Uterus (tissue), 2 donors: ENCODE results near the gene ARHGAP27.
"Not testable (repeated sequence)": the region's sequence is repeated elsewhere in the genome, so short reads cannot be mapped to it uniquely, and the experiment has no call there.

Source experiments
- POLR2A ChIP-seq, 2 donors: fragments of 450-650 bp; IDR thresholded peaks; one replicate each; pipeline ENCODE4 v1.6.1; 2016; ENCODE audit warnings: antibody characterized with exemption in 2 of 2, mild to moderate bottlenecking in 1 of 2, moderate library complexity in 1 of 2
- TF ChIP-seq, protein P1 (sequence below), 4 experiments: fragments of 200-600 bp in 2 of 4; fragments of 450-650 bp in 2 of 4; sonication (generic) in 2 of 4; IDR thresholded peaks; one replicate each; pipeline ENCODE4 v1.5.1; 2016 to 2019; ENCODE audit warnings: antibody characterized with exemption in 4 of 4, mild to moderate bottlenecking in 2 of 4, moderate library complexity in 1 of 4

DNA sequence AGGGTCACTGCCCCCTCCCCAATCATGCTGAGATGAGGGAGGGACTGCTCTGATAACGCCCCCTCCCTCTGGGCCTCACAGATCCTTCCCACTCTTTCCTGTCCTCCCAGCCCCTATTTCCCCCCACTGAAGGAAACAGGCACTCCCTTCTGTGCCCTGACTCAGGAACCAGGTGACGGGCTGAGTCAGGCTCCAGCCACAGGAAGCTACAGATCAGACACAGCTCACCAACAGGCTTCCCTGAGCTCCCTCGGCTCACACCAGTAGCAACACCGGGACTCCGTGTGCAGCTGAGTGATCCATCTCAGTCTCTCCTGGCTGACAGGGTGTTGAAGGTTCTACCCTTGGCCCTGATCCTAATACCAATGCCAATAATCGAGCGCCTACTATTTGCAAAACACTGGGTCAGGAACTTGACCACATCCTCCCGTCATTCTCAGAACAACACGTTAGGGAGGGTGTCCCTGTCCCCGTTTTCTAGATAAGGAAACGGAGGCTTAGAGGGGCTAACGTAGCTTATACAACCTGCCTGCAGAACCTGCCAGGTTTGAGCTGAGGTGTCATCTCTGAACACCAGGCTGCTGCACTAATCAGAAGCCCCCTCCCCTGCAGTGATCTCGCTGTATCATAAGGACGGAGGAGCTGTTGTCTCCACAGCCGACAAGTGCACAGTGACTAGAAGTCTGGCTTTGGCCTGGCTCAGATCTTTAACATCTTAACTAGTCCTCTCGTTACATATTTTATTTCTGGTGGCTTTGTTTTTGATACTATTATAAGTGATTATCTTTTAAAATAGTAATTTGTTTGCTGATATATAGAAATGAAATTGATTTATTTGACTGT lies 13.5 kb upstream of the ARHGAP27 start:
- TF ChIP-seq, protein P1, sequence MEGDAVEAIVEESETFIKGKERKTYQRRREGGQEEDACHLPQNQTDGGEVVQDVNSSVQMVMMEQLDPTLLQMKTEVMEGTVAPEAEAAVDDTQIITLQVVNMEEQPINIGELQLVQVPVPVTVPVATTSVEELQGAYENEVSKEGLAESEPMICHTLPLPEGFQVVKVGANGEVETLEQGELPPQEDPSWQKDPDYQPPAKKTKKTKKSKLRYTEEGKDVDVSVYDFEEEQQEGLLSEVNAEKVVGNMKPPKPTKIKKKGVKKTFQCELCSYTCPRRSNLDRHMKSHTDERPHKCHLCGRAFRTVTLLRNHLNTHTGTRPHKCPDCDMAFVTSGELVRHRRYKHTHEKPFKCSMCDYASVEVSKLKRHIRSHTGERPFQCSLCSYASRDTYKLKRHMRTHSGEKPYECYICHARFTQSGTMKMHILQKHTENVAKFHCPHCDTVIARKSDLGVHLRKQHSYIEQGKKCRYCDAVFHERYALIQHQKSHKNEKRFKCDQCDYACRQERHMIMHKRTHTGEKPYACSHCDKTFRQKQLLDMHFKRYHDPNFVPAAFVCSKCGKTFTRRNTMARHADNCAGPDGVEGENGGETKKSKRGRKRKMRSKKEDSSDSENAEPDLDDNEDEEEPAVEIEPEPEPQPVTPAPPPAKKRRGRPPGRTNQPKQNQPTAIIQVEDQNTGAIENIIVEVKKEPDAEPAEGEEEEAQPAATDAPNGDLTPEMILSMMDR (IDR thresholded peaks at IDR 0.05) = not testable (repeated sequence)
- not testable (repeated sequence) for TF ChIP-seq POLR2A (IDR thresholded peaks at IDR 0.05)
